Activated CD4-positive, alpha-beta T cell treated with anti-CD3 and anti-CD28 coated beads, Interleukin-2, amount 50 U/mL, for 4 hours (primary cell): ENCODE measurements around the gene PPAN.

ENCODE experiments used
- DNase-seq, 2 experiments: peaks; one replicate each; pipeline ENCODE4 v3.0.0-alpha.2; 2020

The PPAN gene

GRCh38 chr19:10114651-10115391 is 8.7 kb downstream of the PPAN start:
- DNase-seq: no peak

GRCh38 chr19:10115392-10116084 is 9.4 kb downstream of the PPAN start:
- no peak for DNase-seq

GRCh38 chr19:10116085-10116865 is 10.1 kb downstream of the PPAN start:
- DNase-seq: no peak

- no peak for DNase-seq
Observed at GRCh38 chr19:10116866-10117616, 10.9 kb downstream of the PPAN start.

GRCh38 chr19:10118960-10119359 is 12.8 kb downstream of the PPAN start:
- no peak for DNase-seq

GRCh38 chr19:10120538-10121189 is 14.5 kb downstream of the PPAN start:
- DNase-seq: no peak

- no peak for DNase-seq
Observed at GRCh38 chr19:10122045-10122444, 15.9 kb downstream of the PPAN start.

- no peak for DNase-seq
Observed at GRCh38 chr19:10124429-10124828, 18.3 kb downstream of the PPAN start.

- DNase-seq: no peak
Observed at GRCh38 chr19:10126213-10126639, 20.1 kb downstream of the PPAN start.

- no peak for DNase-seq
Observed at GRCh38 chr19:10132905-10133304, 26.7 kb downstream of the PPAN start.

- no peak for DNase-seq
Observed at GRCh38 chr19:10133596-10133995, 27.4 kb downstream of the PPAN start.

- no peak for DNase-seq
Observed at GRCh38 chr19:10134040-10134439, 27.9 kb downstream of the PPAN start.

GRCh38 chr19:10135551-10136334 is 29.6 kb downstream of the PPAN start:
- DNase-seq: no peak

GRCh38 chr19:10136936-10137335 is 30.8 kb downstream of the PPAN start:
- no peak for DNase-seq

- no peak for DNase-seq
Observed at GRCh38 chr19:10137751-10138682, 31.9 kb downstream of the PPAN start.

GRCh38 chr19:10138879-10139795 is 33.0 kb downstream of the PPAN start:
- DNase-seq: no peak

- no peak for DNase-seq
Observed at GRCh38 chr19:10139952-10140351, 33.8 kb downstream of the PPAN start.

- DNase-seq: no peak
Observed at GRCh38 chr19:10141479-10141878, 35.3 kb downstream of the PPAN start.

GRCh38 chr19:10141973-10142372 is 35.8 kb downstream of the PPAN start:
- DNase-seq: no peak
